Peyer's patch (tissue), 4 donors: ENCODE results near the gene PAGE2B. TPM values are rescaled to one million over a fixed set of nuclear protein-coding genes. Genes with fewer than 3 reads are reported as not detected.

Experiments used
- DNase-seq, 3 donors: peaks; one replicate each; pipeline ENCODE4 v3.0.0-alpha.2; 2017 to 2019
- H3K27ac ChIP-seq, 4 donors: fragments of 200-600 bp; sonication (generic); one replicate each; pipeline ENCODE4 v1.5.1; 2016 to 2019
- H3K27me3 ChIP-seq, 2 donors: fragments of 200-600 bp; sonication (generic); one replicate each; pipeline ENCODE4 v1.5.1; 2019
- H3K36me3 ChIP-seq, 3 donors: fragments of 200-600 bp; sonication (generic); one replicate each; pipeline ENCODE4 v1.5.1; 2016 to 2019
- H3K4me1 ChIP-seq, 4 donors: fragments of 200-600 bp; sonication (generic); one replicate each; pipeline ENCODE4 v1.5.1; 2016 to 2019
- H3K4me3 ChIP-seq, 4 donors: fragments of 200-600 bp; sonication (generic); 1 replicate in 3 of 4; 2 replicates in 1 of 4; pipeline ENCODE4 v1.5.1; 2016 to 2019; ENCODE audit warnings: mild to moderate bottlenecking in 1 of 4
- H3K9me3 ChIP-seq, 4 donors: fragments of 200-600 bp; sonication (generic); one replicate each; pipeline ENCODE4 v1.5.1; 2016 to 2019; ENCODE audit warnings: mild to moderate bottlenecking in 1 of 4
- CTCF ChIP-seq, 6 experiments: fragments of 450-650 bp in 4 of 6; fragments of 200-600 bp in 2 of 6; sonication (generic) in 1 of 6; IDR thresholded peaks; one replicate each; pipeline ENCODE4 v1.5.1; 2017 to 2019; ENCODE audit warnings: antibody characterized with exemption in 6 of 6, mild to moderate bottlenecking in 3 of 6, moderate library complexity in 1 of 6
- POLR2A ChIP-seq, 2 donors: fragments of 450-650 bp; IDR thresholded peaks; one replicate each; pipeline ENCODE4 v1.5.1; 2017; ENCODE audit warnings: antibody characterized with exemption in 2 of 2, mild to moderate bottlenecking in 2 of 2, moderate library complexity in 2 of 2
- total RNA-seq, 4 donors: library from RNA; depleted of rRNA; stranded (reverse); fragments of >200 nt; gene quantifications; one replicate each; pipeline ENCODE4 v1.1.0, GENCODE V29; 2016

The PAGE2B gene
- total RNA-seq, 4 donors from 2014 or later, result not detected

GRCh38 chrX:55098691-55099090 lies 23.9 kb downstream of the PAGE2B start:
- no peaks in the 10 kb centered on the region for H3K27me3 ChIP-seq
- no peak for TF ChIP-seq POLR2A (IDR thresholded peaks at IDR 0.05)
- TF ChIP-seq CTCF (IDR thresholded peaks at IDR 0.05), result no peak
- H3K36me3 ChIP-seq, result no peaks in the 10 kb centered on the region
- no peaks in the 10 kb centered on the region for H3K4me1 ChIP-seq
- no peak overlapping the region for H3K4me3 ChIP-seq
- no peaks in the 10 kb centered on the region for H3K9me3 ChIP-seq
- DNase-seq, result no peak
- no peak overlapping the region for H3K27ac ChIP-seq

- Histone ChIP-seq H3K27me3 (no peaks in the 10 kb centered on the region), H3K27ac (no peak overlapping the region), H3K4me3 (no peak overlapping the region), H3K4me1 (no peaks in the 10 kb centered on the region), H3K9me3 (no peaks in the 10 kb centered on the region), H3K36me3 (no peaks in the 10 kb centered on the region)
- no peak for TF ChIP-seq POLR2A (IDR thresholded peaks at IDR 0.05)
- no peak for TF ChIP-seq CTCF (IDR thresholded peaks at IDR 0.05)
- no peak for DNase-seq
Observed at GRCh38 chrX:55099162-55099561, 24.3 kb downstream of the PAGE2B start.

GRCh38 chrX:55102754-55103153 lies 27.9 kb downstream of the PAGE2B start:
- TF ChIP-seq POLR2A (IDR thresholded peaks at IDR 0.05) (no peak), CTCF (IDR thresholded peaks at IDR 0.05) (no peak)
- no peak overlapping the region for H3K4me3 ChIP-seq
- DNase-seq, result no peak
- no peaks in the 10 kb centered on the region for H3K9me3 ChIP-seq
- H3K27ac ChIP-seq, result no peak overlapping the region
- no peaks in the 10 kb centered on the region for H3K4me1 ChIP-seq
- H3K36me3 ChIP-seq, result no peaks in the 10 kb centered on the region
- H3K27me3 ChIP-seq, result no peaks in the 10 kb centered on the region

GRCh38 chrX:55107262-55107661 lies 32.4 kb downstream of the PAGE2B start:
- Histone ChIP-seq H3K4me3 (no peak overlapping the region), H3K27ac (no peak overlapping the region), H3K9me3 (no peaks in the 10 kb centered on the region), H3K27me3 (no peaks in the 10 kb centered on the region), H3K36me3 (no peaks in the 10 kb centered on the region), H3K4me1 (no peaks in the 10 kb centered on the region)
- no peak for DNase-seq
- TF ChIP-seq CTCF (IDR thresholded peaks at IDR 0.05), result no peak
- no peak for TF ChIP-seq POLR2A (IDR thresholded peaks at IDR 0.05)

- Histone ChIP-seq H3K36me3 (no peaks in the 10 kb centered on the region), H3K9me3 (no peaks in the 10 kb centered on the region), H3K4me3 (no peak overlapping the region), H3K27ac (no peak overlapping the region), H3K27me3 (no peaks in the 10 kb centered on the region), H3K4me1 (no peaks in the 10 kb centered on the region)
- DNase-seq, result no peak
- TF ChIP-seq CTCF (IDR thresholded peaks at IDR 0.05), result no peak
- no peak for TF ChIP-seq POLR2A (IDR thresholded peaks at IDR 0.05)
Observed at GRCh38 chrX:55107911-55108310, 33.1 kb downstream of the PAGE2B start.

GRCh38 chrX:55109306-55109705 lies 34.5 kb downstream of the PAGE2B start:
- Histone ChIP-seq H3K27ac (no peak overlapping the region), H3K36me3 (no peaks in the 10 kb centered on the region), H3K9me3 (no peaks in the 10 kb centered on the region), H3K4me3 (no peak overlapping the region), H3K4me1 (no peaks in the 10 kb centered on the region), H3K27me3 (no peaks in the 10 kb centered on the region)
- no peak for DNase-seq
- TF ChIP-seq CTCF (IDR thresholded peaks at IDR 0.05) (no peak), POLR2A (IDR thresholded peaks at IDR 0.05) (no peak)
